Activated gamma-delta T cell (primary cell): ENCODE data around the gene HCFC1.
"Not testable (repeated sequence)": the region's sequence is repeated elsewhere in the genome, so short reads cannot be mapped to it uniquely, and the experiment has no call there.

ENCODE experiments used
- DNase-seq: peaks from one replicate; lab custom pipeline; 2025; lab: John Stamatoyannopoulos, UW

Gene HCFC1

DNA sequence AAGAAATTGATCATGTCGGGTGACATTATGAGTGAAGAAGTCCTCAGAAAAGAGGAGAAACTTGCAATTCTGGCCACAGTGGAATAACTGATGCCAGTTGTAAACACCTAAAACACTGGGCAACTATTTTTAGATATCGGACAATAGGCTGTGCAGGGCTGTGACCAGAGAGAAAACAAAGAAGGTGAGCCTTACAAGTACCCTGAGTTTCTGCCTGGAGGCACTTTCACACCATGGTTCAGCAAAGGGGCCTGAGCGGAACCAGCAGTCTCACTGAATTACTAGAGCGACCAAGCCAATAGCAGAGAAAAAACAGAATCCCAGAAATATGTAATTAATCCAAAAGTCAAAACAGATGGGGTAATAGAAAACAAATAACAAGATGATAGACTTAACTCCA, 36.9 kb upstream of the HCFC1 start:
- DNase-seq, result no peak

DNA sequence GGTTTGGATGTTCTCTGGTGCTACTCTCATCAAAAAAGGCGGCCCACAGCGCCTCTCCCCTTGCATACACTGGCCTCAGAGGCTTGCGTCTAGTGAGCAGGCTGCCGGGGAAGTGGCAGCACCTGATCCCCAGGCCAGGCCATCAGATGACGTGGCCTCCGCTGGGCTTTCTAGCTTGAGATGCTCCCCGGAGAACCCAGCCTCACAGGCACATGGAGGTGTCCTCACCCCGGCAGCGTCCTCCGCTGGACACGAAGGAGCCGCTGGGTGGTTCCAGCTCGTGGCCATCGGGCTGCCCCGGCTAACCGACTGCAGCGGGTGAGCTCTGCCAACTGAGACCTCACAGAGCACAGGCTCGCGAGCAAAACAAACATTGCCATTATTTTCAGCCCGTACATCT, 35.3 kb upstream of the HCFC1 start:
- no peak for DNase-seq

DNA sequence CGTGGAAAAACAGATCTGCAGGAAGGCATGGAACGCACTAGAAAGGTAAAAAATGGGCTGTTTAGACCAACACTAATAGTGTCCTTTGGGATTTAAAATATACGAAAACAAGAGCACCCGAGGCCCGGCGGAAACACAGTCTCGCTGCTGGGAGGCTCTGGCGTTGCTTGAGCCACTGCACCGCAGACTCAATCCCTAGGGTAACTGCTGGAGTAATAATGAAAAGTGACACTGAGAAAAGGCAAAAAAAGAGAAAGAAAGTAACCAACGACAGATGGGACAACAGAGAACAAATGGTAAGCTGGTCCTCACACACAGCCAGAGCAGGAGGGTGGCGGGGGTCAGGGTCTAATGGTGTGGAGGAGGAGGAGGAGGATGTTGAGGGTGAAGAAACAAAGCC, 32.7 kb upstream of the HCFC1 start:
- DNase-seq, result no peak

DNA sequence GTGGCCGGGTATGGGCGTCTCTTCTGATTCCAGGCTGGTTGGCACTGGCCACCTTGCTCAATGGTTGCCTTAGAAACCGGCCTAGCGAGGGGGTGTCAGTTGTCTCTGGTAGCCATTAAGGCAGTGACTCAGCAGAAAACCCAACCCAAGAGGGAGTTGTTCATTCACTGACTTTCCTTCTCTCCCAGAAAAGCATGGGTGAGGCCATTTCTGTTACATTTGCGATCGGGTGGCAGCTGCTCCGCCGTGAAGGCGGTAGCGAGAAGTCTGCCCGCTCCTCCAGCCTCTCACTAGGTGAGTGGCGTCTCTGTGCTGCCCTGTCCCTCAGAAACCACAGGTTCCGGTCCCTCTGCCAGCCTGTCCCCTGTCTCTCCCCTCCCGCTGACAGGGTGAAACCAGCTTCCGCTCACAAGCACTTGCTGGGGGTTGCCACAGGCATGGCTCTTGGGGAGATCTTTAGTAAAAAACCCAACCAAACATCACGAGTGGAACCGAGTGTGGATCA, 30.6 kb upstream of the HCFC1 start:
- DNase-seq, result no peak

DNA sequence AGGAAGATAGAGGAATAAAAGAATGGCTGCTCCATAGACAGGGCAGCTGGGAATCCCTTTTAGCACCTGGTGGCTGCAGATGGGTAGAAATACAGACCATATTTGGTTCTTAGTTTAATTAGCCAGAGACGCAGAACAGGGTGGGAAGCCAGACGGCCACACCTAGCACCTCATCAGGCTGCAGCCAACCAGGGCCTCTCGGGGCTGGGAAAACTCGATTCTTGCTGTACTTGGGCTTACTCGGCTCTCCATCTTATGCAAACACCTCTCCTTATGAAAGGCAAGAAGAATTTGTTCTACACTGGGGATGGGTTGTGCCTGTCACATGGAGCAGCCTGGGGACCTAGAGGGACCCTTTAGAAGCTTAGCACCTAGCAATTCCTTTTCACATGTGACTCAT, 28.4 kb upstream of the HCFC1 start:
- DNase-seq, result no peak

DNA sequence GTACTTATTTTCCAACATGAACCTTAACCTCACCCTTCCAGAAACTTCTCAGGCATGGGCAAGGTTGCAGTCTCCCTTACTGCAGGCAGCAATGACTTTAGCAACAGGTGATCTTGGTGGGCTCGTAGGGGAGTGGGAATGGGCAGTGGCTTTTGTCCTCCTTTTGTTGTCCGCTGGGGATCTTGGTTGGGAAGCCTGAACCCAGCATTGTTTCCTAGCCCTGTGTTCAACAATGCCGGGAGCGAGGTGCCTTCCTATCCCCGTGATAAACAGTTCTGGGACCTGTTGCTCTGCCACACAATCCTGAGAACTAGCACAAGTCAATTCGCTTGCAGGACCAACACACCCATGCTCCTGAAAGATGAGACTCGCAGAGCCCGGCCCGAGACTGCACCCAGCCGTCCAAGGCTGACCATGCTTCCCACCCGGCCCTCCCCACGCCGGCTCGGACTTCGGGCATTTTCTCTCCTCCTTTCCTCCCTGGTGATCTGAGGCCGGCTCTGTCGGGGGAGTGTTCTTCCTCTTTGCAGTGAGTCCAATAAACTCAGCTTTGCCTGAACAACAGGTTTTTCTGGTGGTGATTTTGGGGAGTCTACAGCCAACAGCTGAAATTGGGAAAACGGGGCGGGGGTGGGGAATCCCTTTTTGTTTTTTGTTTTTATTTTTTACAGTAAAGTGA, 27.9 kb upstream of the HCFC1 start:
- DNase-seq, result no peak

DNA sequence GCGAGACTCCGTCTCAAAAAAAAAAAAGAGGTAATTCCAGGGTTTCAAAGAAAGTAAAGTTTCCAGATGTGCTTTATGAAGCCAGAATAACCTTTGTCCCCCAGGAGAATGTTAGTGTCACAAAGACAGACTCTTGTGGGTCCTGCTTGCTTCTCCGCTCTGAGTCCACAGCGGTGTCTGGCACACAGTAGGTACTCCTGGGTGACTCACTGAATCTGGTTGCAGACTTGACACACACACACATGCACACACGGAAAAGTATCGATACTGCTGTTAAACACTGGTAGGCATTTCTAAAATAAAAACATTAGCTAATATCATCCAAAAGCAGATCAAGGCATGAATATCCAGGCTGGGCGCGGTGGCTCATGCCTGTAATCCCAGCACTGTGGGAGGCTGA, 23.9 kb upstream of the HCFC1 start:
- DNase-seq, result no peak

DNA sequence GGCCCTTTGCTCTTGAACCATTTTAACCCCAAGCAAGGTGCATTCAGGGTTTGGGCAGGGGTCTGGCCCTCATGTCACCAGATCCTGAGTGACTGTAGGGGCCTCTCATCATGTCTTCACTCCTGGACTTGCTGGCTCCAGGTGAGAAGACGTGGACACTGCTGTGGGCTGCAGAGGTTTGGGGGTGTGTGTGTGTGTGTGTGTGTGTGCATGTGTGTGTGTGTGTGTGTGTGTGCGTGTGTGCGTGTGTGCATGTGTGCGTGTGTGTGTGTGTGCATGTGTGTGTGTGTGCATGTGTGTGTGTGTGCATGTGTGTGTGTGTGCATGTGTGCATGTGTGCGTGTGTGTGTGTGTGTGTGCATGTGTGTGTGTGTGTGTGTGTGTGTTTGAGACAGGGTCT, 22.8 kb upstream of the HCFC1 start:
- not testable (repeated sequence) for DNase-seq

DNA sequence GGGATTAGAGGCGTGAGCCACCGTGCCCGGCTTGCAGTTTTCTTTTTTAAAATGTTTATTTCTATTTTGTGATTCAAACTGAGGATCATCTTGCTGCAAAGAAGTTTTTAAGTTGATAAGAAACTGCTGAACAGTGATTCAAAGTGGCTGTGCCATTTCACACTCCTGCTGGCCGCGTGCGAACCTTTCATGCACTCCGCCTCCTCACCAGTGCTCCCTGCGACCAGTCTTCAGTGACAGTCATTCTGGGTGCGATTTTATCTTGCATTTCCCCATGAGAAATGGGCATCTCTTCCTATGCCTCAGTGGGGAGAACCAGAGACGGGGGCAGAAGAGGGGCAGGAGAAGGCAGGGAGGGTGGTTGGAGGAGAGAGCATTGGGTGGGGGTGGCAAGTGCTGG, 22.4 kb upstream of the HCFC1 start:
- DNase-seq, result no peak

DNA sequence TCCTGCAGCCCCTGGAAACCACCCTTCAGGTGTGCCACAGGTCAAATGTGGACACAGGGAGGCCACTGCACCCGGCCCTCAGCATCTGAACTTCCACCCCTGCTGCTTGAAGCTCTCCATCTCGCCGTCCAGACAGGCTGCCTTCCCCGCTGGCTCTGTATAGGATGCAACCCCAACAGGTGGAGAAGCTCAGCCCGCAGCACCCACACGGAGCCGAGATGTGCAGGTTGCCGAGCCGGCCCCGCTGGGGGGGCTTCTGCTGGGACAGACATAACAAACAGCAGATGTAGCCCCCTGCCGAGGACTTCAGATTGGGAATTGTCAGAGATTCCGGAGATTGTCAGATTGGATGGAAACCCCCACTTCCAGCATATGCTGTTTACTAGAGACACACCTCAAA, 21.5 kb upstream of the HCFC1 start:
- DNase-seq, result no peak

DNA sequence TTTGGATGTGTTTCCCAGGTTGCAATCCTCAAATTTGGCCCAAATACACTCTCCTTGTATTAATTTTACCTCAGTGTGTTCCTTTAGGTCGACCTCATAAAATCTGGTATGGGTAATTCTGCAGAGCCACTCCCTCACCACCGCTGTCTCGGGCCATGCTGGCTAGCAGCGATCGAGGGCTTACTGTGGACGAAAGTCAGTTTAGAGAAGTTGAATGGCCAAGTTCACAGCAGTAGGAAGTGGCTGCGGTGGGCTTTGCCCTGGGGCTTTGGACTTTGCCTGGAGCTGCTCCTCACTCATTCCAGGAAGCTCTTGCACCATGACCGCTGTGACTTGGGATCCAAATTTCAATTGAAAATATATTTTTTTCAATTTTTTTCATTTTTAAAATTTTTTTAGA, 20.6 kb upstream of the HCFC1 start:
- DNase-seq, result no peak

DNA sequence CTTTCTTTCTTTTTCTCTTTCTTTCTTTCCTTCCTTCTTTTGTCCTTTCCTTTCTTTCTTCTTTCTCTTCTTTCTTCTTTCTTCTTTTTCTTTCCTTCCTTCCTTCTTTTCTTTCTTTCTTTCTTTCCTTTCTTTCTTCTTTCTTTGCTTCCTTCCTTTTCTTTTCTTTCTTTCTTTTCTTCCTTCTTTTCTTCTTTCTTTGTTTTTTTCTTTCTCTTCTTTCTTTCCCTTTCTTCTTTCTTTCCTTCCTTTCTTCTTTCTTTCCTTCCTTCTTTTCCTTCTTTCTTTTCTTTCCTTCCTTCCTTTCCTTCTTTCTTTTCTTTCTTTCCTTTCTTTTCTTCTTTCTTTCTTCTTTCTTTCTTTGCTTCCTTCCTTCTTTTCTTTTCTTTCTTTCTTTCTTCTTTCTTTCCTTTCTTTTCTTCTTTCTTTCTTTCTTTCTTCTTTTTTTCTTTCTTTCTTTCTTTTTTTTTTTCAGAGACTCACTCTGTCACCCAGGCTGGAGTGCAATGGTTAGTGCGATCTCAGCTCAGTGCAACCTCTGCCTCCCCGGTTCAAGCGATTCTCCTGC, 19.5 kb upstream of the HCFC1 start:
- DNase-seq, result no peak

DNA sequence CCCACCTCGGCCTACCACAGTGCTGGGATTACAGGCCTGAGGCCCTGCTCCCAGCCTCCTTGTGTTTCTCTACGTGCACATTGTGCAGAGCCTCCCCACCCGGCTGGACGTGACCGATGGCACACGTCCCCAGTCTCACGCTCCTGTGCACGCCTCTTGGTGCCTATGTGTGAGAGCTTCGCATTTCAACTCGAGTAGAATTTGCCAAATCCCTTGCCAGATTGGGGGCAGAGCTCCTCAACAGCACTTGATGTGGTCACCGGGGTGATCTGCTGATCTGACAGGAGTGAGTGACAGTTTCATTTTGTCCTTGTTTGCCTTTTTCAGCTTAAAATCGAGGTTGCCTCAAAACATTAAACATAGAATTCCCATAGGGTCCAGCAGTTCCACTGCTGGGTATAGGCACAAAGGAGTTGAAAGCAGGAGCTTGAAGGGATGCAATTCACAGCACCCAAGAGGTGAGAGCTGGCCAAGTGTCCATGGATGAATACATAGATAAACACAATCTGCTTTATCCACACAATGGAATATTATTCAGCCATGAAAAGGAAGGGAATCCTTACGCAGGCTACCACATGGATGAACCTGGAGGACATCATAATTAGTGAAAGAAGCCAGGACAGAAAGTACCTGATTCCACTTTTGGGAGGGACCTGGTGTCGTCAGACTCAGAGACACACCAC, 18.5 kb upstream of the HCFC1 start:
- no peak for DNase-seq

DNA sequence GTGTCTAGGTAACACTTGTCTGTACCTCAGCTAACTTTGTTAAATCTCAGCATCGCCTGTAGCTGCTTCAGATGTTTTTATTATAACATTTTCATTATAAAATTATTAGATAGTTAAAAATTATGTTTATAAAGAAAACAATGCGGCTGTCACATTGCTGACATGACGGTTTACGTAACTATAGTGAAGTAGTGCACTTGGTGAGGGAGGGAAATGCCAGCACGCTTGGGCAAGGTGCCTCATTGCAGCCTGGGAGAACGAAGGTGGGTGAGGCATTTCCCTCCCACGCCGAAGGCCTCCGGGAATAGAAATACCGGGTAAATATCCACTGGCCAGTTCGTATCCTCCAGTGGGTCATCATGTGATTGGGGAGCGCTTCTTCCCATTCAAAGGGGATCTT, 16.9 kb upstream of the HCFC1 start:
- DNase-seq, result no peak

DNA sequence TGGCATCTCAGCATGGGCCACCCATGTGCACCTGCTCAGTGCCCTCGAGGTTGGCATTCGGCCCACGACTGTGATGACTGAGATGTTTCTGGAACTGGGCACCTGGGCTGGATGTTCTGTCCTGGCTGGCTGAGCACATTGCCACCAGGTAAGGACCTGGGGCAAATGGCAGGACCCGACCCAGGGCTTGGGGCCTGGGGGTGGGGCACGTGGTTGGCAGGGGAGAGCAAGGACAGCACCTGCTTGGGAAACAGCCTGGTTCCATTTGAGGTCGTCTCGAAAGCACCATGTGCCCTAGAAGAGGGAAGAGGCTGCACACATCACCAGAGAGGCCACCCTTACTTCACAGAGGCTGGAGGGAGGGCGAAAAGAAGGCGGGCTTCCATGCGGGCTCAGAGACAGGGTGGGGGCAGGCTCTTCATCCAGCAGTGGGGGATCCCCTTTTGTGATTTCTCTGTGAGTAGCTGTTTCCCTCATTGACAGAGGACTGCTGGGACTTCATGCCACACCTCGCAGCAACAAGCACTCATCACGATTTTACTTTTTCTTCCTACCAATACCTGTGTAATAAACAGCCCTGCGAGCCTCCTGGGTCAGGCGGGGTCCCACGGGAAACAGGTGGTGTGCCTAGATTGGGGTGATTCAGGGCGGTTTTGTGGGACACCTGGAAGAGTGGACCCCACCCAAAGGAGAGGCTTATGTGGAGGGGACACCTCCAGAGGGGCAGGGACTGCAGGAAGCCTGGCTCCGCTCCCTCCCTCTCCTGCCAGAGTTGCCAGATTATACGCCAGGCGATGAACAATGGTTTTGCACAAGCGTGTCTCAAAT, 12.9 kb upstream of the HCFC1 start:
- DNase-seq, result no peak

DNA sequence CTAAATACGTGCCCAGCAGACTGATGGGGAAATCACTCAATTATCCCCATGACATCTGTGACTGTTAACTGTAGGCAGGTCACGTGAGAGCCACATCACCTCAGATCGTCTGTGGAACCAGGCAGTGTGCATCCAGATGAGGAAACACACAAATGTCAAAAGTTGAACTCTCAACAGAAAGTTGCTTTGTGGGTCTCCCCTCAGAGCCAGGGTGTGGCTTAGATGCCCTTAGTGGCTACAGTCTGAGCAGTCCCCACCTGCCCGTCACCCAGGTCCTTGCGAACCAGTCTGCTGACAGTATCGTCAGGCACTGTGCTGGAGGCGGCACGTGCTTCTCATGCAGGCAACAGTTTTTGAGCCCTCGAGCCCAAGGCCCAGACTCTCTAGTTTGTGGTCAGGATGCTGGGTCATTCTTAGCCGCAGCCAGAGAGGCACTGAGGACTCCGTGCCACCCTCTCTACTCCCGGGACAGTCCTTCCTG, 11.7 kb upstream of the HCFC1 start:
- no peak for DNase-seq

DNA sequence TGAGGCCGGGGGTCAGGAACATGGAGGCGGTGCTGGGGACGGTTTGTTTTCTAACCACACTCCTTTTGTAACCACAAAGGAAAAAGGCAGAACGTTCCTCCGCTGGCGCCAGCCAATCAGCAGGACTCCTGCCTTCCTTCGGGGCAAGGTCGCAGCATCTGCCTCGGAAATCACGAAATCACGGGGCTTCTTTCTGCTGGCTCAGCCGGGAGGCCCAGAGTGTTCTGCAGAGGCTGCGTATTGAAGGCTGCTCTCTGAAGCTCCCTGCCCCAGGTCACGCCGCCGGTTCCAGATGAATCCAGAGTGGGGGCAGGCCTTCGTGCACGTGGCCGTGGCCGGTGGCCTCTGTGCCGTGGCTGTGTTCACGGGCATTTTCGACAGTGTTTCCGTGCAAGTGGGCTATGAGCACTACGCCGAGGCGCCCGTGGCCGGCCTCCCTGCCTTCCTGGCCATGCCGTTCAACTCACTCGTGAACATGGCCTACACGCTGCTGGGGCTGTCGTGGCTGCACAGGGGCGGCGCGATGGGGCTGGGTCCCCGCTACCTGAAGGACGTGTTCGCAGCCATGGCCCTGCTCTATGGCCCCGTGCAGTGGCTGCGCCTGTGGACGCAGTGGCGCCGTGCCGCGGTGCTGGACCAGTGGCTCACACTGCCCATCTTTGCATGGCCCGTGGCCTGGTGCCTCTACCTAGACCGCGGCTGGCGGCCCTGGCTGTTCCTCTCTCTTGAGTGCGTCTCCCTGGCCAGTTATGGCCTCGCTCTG, 10.3 kb upstream of the HCFC1 start:
- no peak for DNase-seq

DNA sequence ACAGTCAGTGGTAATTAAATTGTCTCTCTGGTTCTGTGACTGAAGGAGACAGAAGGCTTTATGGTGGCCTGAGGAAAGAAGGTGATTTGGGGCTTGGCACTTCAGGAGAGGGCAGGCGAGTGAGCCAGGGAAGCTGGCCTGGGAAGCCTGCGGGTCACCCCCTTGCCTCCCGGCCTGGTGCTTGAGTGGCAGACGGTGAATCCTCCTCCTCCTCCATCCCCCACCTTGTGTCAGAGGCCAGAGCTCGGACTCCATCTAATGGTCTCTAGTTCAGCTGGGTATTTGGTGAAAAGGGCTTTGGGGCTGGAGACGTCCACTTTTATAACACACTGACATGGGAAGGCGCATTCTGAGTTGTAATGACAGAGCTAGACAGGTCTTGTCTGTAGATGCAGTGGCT, 9.6 kb upstream of the HCFC1 start:
- no peak for DNase-seq

DNA sequence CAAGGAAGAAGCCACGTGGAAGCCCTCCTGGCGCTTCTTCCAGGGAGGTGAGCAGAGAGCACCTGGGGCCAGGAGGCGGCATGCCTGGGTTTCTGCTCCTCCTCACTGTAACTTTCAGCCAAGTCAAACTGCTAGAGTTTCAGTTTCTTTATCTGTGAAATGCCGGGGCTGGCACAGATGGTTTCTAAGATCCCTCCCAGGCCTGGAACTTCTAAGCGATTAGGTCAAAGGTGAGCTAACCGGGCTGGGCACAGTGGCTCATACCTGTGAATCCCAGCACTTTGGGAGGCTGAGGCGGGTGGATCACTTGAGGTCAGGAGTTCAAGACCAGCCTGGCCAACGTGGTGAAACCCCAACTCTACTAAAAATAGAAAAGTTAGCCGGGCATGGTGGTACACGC, 8.8 kb upstream of the HCFC1 start:
- not testable (repeated sequence) for DNase-seq

DNA sequence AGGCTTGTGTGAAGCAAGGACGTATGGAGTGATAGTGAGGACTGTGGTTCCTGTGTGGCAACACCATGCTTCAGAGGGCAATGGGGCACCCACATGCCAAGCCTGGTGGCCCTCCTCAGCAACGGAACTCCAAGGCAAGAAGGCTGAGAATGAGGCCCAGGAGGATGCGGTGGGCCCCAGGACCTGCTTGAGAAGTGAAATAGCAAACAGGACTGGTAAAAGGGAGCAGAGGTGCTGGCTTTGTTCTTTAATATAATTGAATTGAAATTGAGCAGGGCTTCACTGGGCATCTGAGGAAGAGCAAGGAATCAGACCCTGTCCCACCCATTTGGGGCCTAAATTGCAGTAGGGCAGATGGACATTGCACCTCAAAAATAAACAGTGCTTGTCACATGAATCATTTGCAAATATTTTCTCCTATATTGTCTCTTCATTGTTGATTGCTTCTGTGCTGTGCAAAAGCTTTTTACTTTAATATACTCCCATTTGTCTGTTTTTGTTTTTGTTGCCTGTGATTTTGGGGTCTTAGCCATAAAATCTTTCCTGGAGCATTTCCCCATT, 3.2 kb upstream of the HCFC1 start:
- DNase-seq, result no peak

DNA sequence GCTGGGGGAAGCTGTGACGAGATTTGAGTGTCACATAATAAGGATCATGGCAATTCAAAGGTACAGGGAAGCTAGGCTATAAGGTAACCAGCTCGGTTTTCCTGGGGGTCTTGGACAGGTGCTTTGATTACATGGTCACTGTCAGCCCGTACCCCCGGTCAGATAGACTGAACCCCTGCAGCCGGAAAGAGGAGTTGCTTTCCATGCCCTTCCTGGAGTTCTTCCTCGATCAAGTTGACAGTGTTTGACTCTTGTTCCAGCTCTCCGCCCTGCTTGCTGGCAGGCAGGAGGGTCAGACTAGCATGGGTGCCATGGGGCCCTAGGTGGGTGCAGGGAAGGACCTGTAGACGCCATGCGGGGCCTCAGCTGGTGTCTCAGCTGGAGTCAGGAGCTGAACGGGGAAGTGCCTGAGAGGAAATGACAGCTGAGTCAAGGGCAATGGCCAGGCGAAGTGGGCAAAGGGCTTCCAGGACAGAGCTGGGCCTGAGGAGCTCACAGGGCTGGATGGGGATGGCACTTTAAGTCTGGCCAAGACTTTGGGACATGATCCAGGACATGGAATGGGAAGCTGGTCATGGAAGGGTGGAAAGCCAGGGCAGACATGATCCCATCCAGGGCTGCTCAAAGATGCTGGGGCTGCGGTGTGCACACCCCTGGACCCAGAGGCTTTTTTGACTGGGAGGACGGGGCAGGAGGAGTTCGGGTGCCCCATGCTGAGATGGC, 2.5 kb upstream of the HCFC1 start:
- no peak for DNase-seq
